SU-DHL-6 (cell line): Measurements from ENCODE around the gene NPAS2.

Experiments
- H2AFZ ChIP-seq: fragments of 200-600 bp; sonication (generic); 2 replicates; pipeline ENCODE4 v1.6.1; 2014; ENCODE audit warnings: low read depth, mild to moderate bottlenecking, moderate library complexity, mixed read lengths, antibody characterized with exemption, low read length; ENCODE audit not compliant: severe bottlenecking
- H3F3A ChIP-seq: fragments of 200-600 bp; shearing (Covaris generic); 2 replicates; pipeline ENCODE4 v1.6.0; 2016; ENCODE audit warnings: antibody characterized with exemption, mild to moderate bottlenecking; ENCODE audit not compliant: insufficient read depth
- H3K27ac ChIP-seq: fragments of 200-600 bp; sonication (generic); 2 replicates; pipeline ENCODE4 v1.5.1; 2016; ENCODE audit warnings: low read depth, mild to moderate bottlenecking, low read length, moderate library complexity, mixed read lengths
- H3K27me3 ChIP-seq: fragments of 200-600 bp; sonication (generic), shearing (Covaris generic); 2 replicates; pipeline ENCODE4 v1.6.0; 2014; ENCODE audit warnings: mild to moderate bottlenecking, low read length
- H3K36me3 ChIP-seq: fragments of 200-600 bp; sonication (generic); 2 replicates; pipeline ENCODE4 v1.6.1; 2014; ENCODE audit warnings: mild to moderate bottlenecking, low read length, mixed read lengths
- H3K4me2 ChIP-seq: fragments of 300-600, 200-600 bp; shearing (Covaris generic), sonication (generic); 2 replicates; pipeline ENCODE4 v1.6.0; 2014; ENCODE audit warnings: low read length, low read depth, mild to moderate bottlenecking; ENCODE audit not compliant: poor library complexity, severe bottlenecking
- H3K4me3 ChIP-seq: fragments of 200-600 bp; sonication (generic); 2 replicates; pipeline ENCODE4 v1.5.1; 2014; ENCODE audit warnings: antibody characterized with exemption, low read length, mild to moderate bottlenecking, mixed read lengths; ENCODE audit not compliant: insufficient read depth, poor library complexity, severe bottlenecking
- H3K79me2 ChIP-seq: fragments of 200-600 bp; sonication (generic); 2 replicates; pipeline ENCODE4 v1.6.1; 2014; ENCODE audit warnings: mild to moderate bottlenecking, low read length, moderate library complexity; ENCODE audit not compliant: insufficient read depth
- H3K9ac ChIP-seq: fragments of 200-600 bp; sonication (generic); 2 replicates; pipeline ENCODE4 v1.7.0; 2014; ENCODE audit warnings: mild to moderate bottlenecking, low read length
- H3K9me2 ChIP-seq: fragments of 200-600 bp; sonication (generic); replicated peaks from 2 replicates; pipeline ENCODE4 v1.6.1; 2014; ENCODE audit warnings: low read length; ENCODE audit not compliant: insufficient read depth
- H3K9me3 ChIP-seq: fragments of 200-600 bp; sonication (generic); 2 replicates; pipeline ENCODE4 v1.6.1; 2014; ENCODE audit warnings: low read length, mixed read lengths; ENCODE audit not compliant: insufficient read depth
- H4K20me1 ChIP-seq: fragments of 200-600 bp; sonication (generic); 2 replicates; pipeline ENCODE4 v1.6.1; 2014; ENCODE audit warnings: low read depth, mild to moderate bottlenecking, antibody characterized with exemption, low read length, moderate library complexity, mixed read lengths
- CTCF ChIP-seq: fragments of 200-600 bp; sonication (generic); IDR thresholded peaks from one replicate; pipeline ENCODE4 v1.5.1; 2017; ENCODE audit warnings: antibody characterized with exemption, mild to moderate bottlenecking, low read length, moderate library complexity; ENCODE audit not compliant: insufficient read depth, poor library complexity, severe bottlenecking
- EZH2phosphoT487 ChIP-seq: fragments of 200-600 bp; sonication (generic), shearing (Covaris generic); conservative IDR thresholded peaks from 2 replicates; pipeline ENCODE4 v1.6.1; 2018; ENCODE audit warnings: mild to moderate bottlenecking, antibody characterized with exemption, low read length, moderate library complexity, mixed read lengths

Gene NPAS2

DNA sequence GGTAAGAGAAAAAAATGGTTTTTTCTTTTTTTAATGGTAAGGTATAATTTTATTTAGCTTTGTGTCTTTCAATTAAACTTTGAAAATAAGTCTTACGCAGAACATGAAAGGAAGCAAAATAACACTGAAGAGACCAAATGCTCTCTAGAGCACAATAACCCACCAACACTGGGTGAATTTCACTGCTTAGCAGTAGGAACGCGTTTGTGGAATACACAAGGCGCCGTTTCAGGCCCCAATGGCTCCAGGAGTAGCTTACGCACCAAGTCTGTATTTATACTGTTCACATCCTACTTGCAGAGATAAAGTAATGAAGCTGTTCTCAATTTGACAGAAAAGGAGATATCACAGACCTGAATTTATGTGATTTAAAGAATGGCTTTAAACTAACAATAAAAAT, 205.6 kb downstream of the NPAS2 start:
- Histone ChIP-seq H3F3A (no peaks in the 10 kb centered on the region), H3K9me2 (no peaks in the 10 kb centered on the region), H3K27me3 (no peaks in the 10 kb centered on the region), H3K9ac (no peak overlapping the region), H3K79me2 (no peaks in the 10 kb centered on the region), H3K36me3 (no peaks in the 10 kb centered on the region), H2AFZ (no peak overlapping the region), H4K20me1 (no peaks in the 10 kb centered on the region), H3K27ac (no peak overlapping the region), H3K4me2 (no peak overlapping the region), H3K4me3 (no peak overlapping the region), H3K9me3 (no peaks in the 10 kb centered on the region)
- TF ChIP-seq CTCF, result no peak
- TF ChIP-seq EZH2phosphoT487, result no peak

DNA sequence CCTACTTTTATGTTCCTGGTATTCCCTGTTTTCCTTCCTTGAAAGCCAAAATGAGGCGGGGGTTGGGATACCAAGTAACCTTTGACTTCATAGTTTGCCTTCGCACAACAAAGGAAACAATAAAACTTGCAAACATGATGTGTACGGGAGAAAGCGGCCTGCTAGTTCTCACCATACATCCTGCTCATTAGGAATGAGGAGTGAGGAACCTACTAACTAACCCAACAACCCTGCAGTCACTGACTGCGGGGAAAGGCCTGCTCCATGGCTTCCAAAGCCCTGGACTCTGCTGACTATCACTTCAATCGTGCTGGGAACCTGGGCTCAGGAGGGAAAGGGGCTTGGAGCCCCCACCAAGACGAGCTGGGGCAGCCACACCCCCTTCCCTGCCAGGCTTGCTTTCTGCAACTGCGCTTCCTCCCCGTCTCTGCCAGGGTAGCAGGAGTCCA, 206.3 kb downstream of the NPAS2 start:
- no peaks in the 10 kb centered on the region for H3K79me2 ChIP-seq
- TF ChIP-seq CTCF (no peak), EZH2phosphoT487 (no peak)
- no peak overlapping the region for H3K4me2 ChIP-seq
- no peak overlapping the region for H3K4me3 ChIP-seq
- H3K9me3 ChIP-seq, result no peaks in the 10 kb centered on the region
- H2AFZ ChIP-seq, result no peak overlapping the region
- H3K9me2 ChIP-seq, result no peaks in the 10 kb centered on the region
- H3K27ac ChIP-seq, result no peak overlapping the region
- H3K27me3 ChIP-seq, result no peaks in the 10 kb centered on the region
- H3K36me3 ChIP-seq, result no peaks in the 10 kb centered on the region
- no peak overlapping the region for H3K9ac ChIP-seq
- no peaks in the 10 kb centered on the region for H3F3A ChIP-seq
- no peaks in the 10 kb centered on the region for H4K20me1 ChIP-seq

DNA sequence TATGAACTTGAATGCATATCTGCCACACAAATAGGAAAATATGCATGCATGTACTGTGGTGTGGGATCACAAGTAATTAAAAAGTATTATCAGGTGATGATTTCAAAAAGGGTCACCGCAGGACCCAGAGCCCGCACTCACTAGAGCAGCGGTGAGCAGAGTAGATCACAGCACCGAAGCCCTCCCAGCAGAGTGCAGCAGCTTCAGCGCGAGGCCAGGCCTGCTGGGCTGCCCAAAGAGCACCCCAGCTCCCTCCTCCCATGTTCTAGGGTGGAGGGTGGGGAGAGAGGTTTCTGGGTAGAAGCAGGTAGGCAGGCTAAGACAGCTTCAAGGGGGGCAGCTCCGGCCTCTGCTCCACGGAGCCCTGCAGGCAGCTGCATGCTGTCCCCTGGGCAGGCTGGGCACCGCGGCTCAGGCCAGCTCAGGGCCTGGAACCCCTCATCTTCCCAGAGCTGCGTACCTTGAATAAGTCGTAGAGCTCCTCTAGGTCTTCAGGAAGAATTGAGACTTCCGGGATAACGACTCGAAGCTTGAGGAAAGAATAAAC, 207.1 kb downstream of the NPAS2 start:
- Histone ChIP-seq H3K9me3 (no peaks in the 10 kb centered on the region), H3F3A (no peaks in the 10 kb centered on the region), H3K9ac (no peak overlapping the region), H3K79me2 (no peaks in the 10 kb centered on the region), H3K9me2 (no peaks in the 10 kb centered on the region), H3K4me2 (no peak overlapping the region), H3K27me3 (no peaks in the 10 kb centered on the region), H4K20me1 (no peaks in the 10 kb centered on the region), H3K27ac (no peak overlapping the region), H2AFZ (no peak overlapping the region), H3K4me3 (no peak overlapping the region), H3K36me3 (no peaks in the 10 kb centered on the region)
- TF ChIP-seq CTCF (no peak), EZH2phosphoT487 (no peak)
